HepG2 (cell line): Measurements from ENCODE around the gene ZNF561. TPM values are rescaled to one million over a fixed set of nuclear protein-coding genes. Genes with fewer than 3 reads are reported as not detected.

ENCODE experiments used
- AKAP8 ChIP-seq: sonication (generic); formaldehyde crosslinking; IDR thresholded peaks from 2 replicates; pipeline ENCODE4 v1.5.1; 2020; ENCODE audit warnings: mild to moderate bottlenecking, missing genetic modification reagents
- ARID4A ChIP-seq: sonication (generic); formaldehyde crosslinking; IDR thresholded peaks from 2 replicates; pipeline ENCODE4 v1.5.0; 2020; ENCODE audit warnings: mild to moderate bottlenecking, missing genetic modification reagents, borderline replicate concordance
- BCL6 ChIP-seq: IDR thresholded peaks from 2 replicates; pipeline ENCODE4 v1.6.1; 2016; ENCODE audit warnings: missing genetic modification reagents, missing compliant biosample characterization
- CBX2 ChIP-seq, 2 experiments: fragments of 200-600 bp in 1 of 2; sonication (generic); formaldehyde crosslinking in 1 of 2; IDR thresholded peaks; 2 replicates each; pipeline versions ENCODE4 v1.7.0 to v1.8.1; 2018 to 2022; ENCODE audit warnings: low read depth in 2 of 2, low read length in 1 of 2, mild to moderate bottlenecking in 1 of 2, missing genetic modification reagents in 1 of 2
- ELK4 ChIP-seq: sonication (generic); formaldehyde crosslinking; IDR thresholded peaks from 2 replicates; pipeline ENCODE4 v1.9.0; 2021; ENCODE audit warnings: missing genetic modification reagents, borderline replicate concordance
- GMEB2 ChIP-seq: IDR thresholded peaks from 2 replicates; pipeline ENCODE4 v1.6.1; 2016; ENCODE audit warnings: missing biosample characterization, missing genetic modification reagents, low read depth
- KAT8 ChIP-seq: IDR thresholded peaks from 2 replicates; pipeline ENCODE4 v1.6.1; 2016; ENCODE audit warnings: missing genetic modification reagents, missing compliant biosample characterization
- KLF9 ChIP-seq: IDR thresholded peaks from 2 replicates; pipeline ENCODE4 v1.6.1; 2016; ENCODE audit warnings: low read depth
- MAZ ChIP-seq, 2 experiments: sonication (generic) in 1 of 2; formaldehyde crosslinking in 1 of 2; IDR thresholded peaks; 2 replicates each; pipeline versions ENCODE4 v1.5.0 to v1.6.1; 2012 to 2020; ENCODE audit warnings: low read depth in 2 of 2, mild to moderate bottlenecking in 2 of 2, borderline replicate concordance in 1 of 2, improper control_type of control experiment in 1 of 2, low read length in 1 of 2, missing genetic modification reagents in 1 of 2, moderate library complexity in 1 of 2
- NFYB ChIP-seq: sonication (generic); formaldehyde crosslinking; IDR thresholded peaks from 2 replicates; pipeline ENCODE4 v1.4.0; 2020; ENCODE audit warnings: missing genetic modification reagents
- PPARG ChIP-seq: conservative IDR thresholded peaks from 2 replicates; pipeline ENCODE4 v1.6.1; 2016; ENCODE audit warnings: missing biosample characterization, missing genetic modification reagents
- RARA ChIP-seq: IDR thresholded peaks from 2 replicates; pipeline ENCODE4 v1.6.1; 2016; ENCODE audit warnings: missing genetic modification reagents, missing compliant biosample characterization
- SAP130 ChIP-seq: IDR thresholded peaks from 2 replicates; pipeline ENCODE4 v1.6.1; 2016; ENCODE audit warnings: low read depth
- THAP7 ChIP-seq: sonication (generic); formaldehyde crosslinking; IDR thresholded peaks from 2 replicates; pipeline ENCODE4 v1.8.1; 2023; ENCODE audit warnings: mild to moderate bottlenecking, missing genetic modification reagents
- WIZ ChIP-seq: sonication (generic); formaldehyde crosslinking; IDR thresholded peaks from 2 replicates; pipeline ENCODE4 v1.5.1; 2020; ENCODE audit warnings: mild to moderate bottlenecking, missing genetic modification reagents
- ZNF383 ChIP-seq: sonication (generic); formaldehyde crosslinking; IDR thresholded peaks from 2 replicates; pipeline ENCODE4 v1.4.0; 2020; ENCODE audit warnings: missing genetic modification reagents, mild to moderate bottlenecking, borderline replicate concordance
- ZNF441 ChIP-seq: sonication (generic); formaldehyde crosslinking; IDR thresholded peaks from 2 replicates; pipeline ENCODE4 v1.7.0; 2021; ENCODE audit warnings: missing genetic modification reagents, borderline replicate concordance
- ZNF598 ChIP-seq: sonication (generic); formaldehyde crosslinking; IDR thresholded peaks from 2 replicates; pipeline ENCODE4 v1.5.1; 2020; ENCODE audit warnings: mild to moderate bottlenecking, missing genetic modification reagents, borderline replicate concordance
- ZNF788 ChIP-seq: sonication (generic); formaldehyde crosslinking; IDR thresholded peaks from 2 replicates; pipeline ENCODE4 v1.5.0; 2020; ENCODE audit warnings: mild to moderate bottlenecking, missing genetic modification reagents, borderline replicate concordance
- ZZZ3 ChIP-seq: sonication (generic); formaldehyde crosslinking; IDR thresholded peaks from 2 replicates; pipeline ENCODE4 v1.4.0; 2020; ENCODE audit warnings: missing genetic modification reagents, mild to moderate bottlenecking, borderline replicate concordance
- polyA plus RNA-seq, 8 experiments: library from polyadenylated mRNA; depleted of rRNA in 3 of 8; stranded (reverse) in 7 of 8; unstranded in 1 of 8; fragments of >200 nt; fragmentation: Illumina TruSeq in 4 of 8; extraction: Trizol in 4 of 8; gene quantifications; 2 replicates each; pipeline versions ENCODE4 v1.2.1 to v1.2.3, GENCODE V29; 2011 to 2016; ENCODE audit warnings: low read depth in 4 of 8, missing spikeins in 1 of 8, mixed read lengths in 1 of 8; ENCODE audit not compliant: insufficient read depth in 1 of 8
- total RNA-seq, 5 experiments: library from RNA; depleted of rRNA; stranded (reverse); fragments of >200 nt; fragmentation: Illumina TruSeq; extraction: Trizol; gene quantifications; 2 replicates each; pipeline ENCODE4 v1.2.3, GENCODE V29; 2016; ENCODE audit warnings: low read depth in 1 of 5
- TF ChIP-seq, protein P1 (sequence below): sonication (generic); formaldehyde crosslinking; IDR thresholded peaks from 2 replicates; pipeline ENCODE4 v1.8.0; 2022; ENCODE audit warnings: low read depth, missing genetic modification reagents

The ZNF561 gene
- total and polyA plus RNA-seq, 2 of the 13 experiments (the other 11 are each of a cell fraction or from before 2014, with no cell fraction given), result 19.8 to 35.1 TPM

- TF ChIP-seq ZNF598 (CRISPR knock-in tag) (no peak), ELK4 (CRISPR knock-in tag) (no peak), ARID4A (CRISPR knock-in tag) (peak; percentile 17; the same call in 1 of the 2 replicates), ZNF441 (CRISPR knock-in tag) (no peak), AKAP8 (no peak), CBX2 (IDR thresholded peaks at IDR 0.05; ENCODE audit: low read depth, low read length) (no peak), CBX2 (CRISPR knock-in tag; IDR thresholded peaks at IDR 0.05; ENCODE audit: low read depth) (no peak), NFYB (CRISPR knock-in tag) (no peak), GMEB2 (CRISPR knock-in tag) (no peak), KLF9 (CRISPR knock-in tag) (no peak), THAP7 (CRISPR knock-in tag) (no peak), PPARG (CRISPR knock-in tag) (peak; percentile 63; the same call in 1 of the 2 replicates), ZZZ3 (no peak), ZNF383 (CRISPR knock-in tag) (no peak), WIZ (CRISPR knock-in tag) (no peak), SAP130 (CRISPR knock-in tag) (peak; percentile 55), KAT8 (CRISPR knock-in tag) (no peak), MAZ (IDR thresholded peaks at IDR 0.05; ENCODE audit: borderline replicate concordance, low read depth, low read length) (no peak), MAZ (CRISPR knock-in tag; IDR thresholded peaks at IDR 0.05; ENCODE audit: low read depth) (no peak), BCL6 (CRISPR knock-in tag) (peak; percentile 71), RARA (CRISPR knock-in tag) (0 out of 2 replicates have a peak, but pooled peaks have one; percentile 16), ZNF788 (CRISPR knock-in tag) (no peak)
- TF ChIP-seq, protein P1, sequence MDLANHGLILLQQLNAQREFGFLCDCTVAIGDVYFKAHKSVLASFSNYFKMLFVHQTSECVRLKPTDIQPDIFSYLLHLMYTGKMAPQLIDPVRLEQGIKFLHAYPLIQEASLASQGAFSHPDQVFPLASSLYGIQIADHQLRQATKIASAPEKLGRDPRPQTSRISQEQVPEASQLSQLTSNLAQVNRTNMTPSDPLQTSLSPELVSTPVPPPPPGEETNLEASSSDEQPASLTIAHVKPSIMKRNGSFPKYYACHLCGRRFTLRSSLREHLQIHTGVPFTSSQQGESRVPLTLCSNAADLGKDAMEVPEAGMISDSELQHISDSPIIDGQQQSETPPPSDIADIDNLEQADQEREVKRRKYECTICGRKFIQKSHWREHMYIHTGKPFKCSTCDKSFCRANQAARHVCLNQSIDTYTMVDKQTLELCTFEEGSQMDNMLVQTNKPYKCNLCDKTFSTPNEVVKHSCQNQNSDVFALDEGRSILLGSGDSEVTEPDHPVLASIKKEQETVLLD (CRISPR knock-in tag), result no peak
Measured at GRCh38 chr19:9570255-9570654, 50.8 kb downstream of the ZNF561 start (continued).
